Right atrium auricular region (tissue), 2 donors: ENCODE results near the gene RAB31. TPM values are rescaled to one million over a fixed set of nuclear protein-coding genes. Genes with fewer than 3 reads are reported as not detected.

ENCODE experiments used
- DNase-seq: peaks from one replicate; pipeline ENCODE4 v3.0.0-alpha.2; 2019; ENCODE audit warnings: low spot score
- H3K27ac ChIP-seq, 2 donors: fragments of 200-600 bp; sonication (generic); 1 replicate in 1 of 2; 2 replicates in 1 of 2; pipeline ENCODE4 v1.5.1; 2016 to 2019
- H3K27me3 ChIP-seq, 2 donors: fragments of 200-600 bp; sonication (generic); one replicate each; pipeline versions ENCODE4 v1.5.1 to v1.6.0; 2017 to 2019
- H3K36me3 ChIP-seq: fragments of 200-600 bp; sonication (generic); one replicate; pipeline ENCODE4 v1.5.1; 2016
- H3K4me1 ChIP-seq, 2 donors: fragments of 200-600 bp; sonication (generic); one replicate each; pipeline versions ENCODE4 v1.5.1 to v1.6.0; 2017 to 2019
- H3K4me3 ChIP-seq, 2 donors: fragments of 200-600 bp; sonication (generic); 1 replicate in 1 of 2; 2 replicates in 1 of 2; pipeline ENCODE4 v1.5.1; 2017 to 2019; ENCODE audit warnings: mild to moderate bottlenecking in 1 of 2, moderate library complexity in 1 of 2
- H3K9me3 ChIP-seq, 2 donors: fragments of 200-600 bp; sonication (generic); one replicate each; pipeline ENCODE4 v1.5.1; 2019
- CTCF ChIP-seq, 2 donors: fragments of 200-600 bp; sonication (generic); IDR thresholded peaks; one replicate each; pipeline ENCODE4 v1.5.1; 2019; ENCODE audit warnings: antibody characterized with exemption in 2 of 2
- total RNA-seq, 2 donors: library from RNA; depleted of rRNA; stranded (reverse); fragments of >200 nt; gene quantifications; one replicate each; pipeline ENCODE4 v1.1.0, GENCODE V29; 2016

RAB31 gene
- total RNA-seq, 2 donors from 2014 or later: 9.9 to 29.2 TPM

DNA sequence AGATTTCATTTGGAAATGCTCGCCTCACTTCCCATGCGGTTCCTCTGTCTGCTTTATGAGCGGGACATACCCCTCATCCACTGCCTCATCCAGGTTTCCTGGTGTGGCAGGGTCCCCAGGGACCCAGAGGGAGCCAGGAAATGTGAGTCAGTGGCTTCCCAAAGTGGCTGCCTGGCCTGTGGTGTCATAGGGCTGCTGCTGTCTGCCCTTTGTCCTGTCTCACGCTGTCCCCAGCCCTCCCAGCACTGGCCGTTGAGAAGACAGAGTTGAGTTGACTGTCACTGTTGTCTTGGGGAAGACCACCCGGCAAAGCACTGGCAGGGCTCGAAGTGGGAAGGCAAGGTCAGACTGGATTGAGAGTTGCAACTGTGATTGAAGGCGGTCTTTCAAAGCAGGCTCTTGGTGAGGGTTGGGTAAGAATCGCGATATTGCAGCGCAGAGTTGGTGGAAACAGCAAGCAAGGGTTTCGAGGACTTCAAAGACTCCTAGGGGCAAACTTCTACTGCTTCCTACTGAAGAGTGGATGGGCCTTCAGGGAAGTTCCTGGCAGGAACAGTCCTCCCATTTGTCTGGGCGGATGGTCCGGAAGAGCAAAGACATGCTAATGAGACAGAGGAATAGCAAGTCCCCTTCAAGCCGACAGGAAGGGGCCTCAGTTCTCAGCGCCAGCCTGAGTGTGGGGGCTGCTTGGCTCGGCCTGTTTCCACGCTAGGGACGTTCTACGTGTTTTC, 33.9 kb downstream of the RAB31 start:
- H3K9me3 ChIP-seq: no peaks in the 10 kb centered on the region
- no peak for TF ChIP-seq CTCF (IDR thresholded peaks at IDR 0.05)
- peak overlapping the region; percentile 30 to 58 for H3K27ac ChIP-seq
- H3K36me3 ChIP-seq: no peaks in the 10 kb centered on the region
- H3K4me1 ChIP-seq: peaks cover 0 to 25% of the 10 kb centered on the region in 2 donors
- H3K4me3 ChIP-seq: no peak overlapping the region
- DNase-seq: peak; percentile 70
- H3K27me3 ChIP-seq: no peaks in the 10 kb centered on the region

GRCh38 chr18:9742524-9743131, 34.5 kb downstream of the RAB31 start:
- Histone ChIP-seq H3K4me3 (no peak overlapping the region), H3K4me1 (peaks cover 0 to 25% of the 10 kb centered on the region in 2 donors), H3K36me3 (no peaks in the 10 kb centered on the region), H3K27me3 (no peaks in the 10 kb centered on the region), H3K9me3 (no peaks in the 10 kb centered on the region), H3K27ac (peak overlapping the region; percentile 30 to 58)
- no peak for DNase-seq
- TF ChIP-seq CTCF (IDR thresholded peaks at IDR 0.05): no peak

DNA sequence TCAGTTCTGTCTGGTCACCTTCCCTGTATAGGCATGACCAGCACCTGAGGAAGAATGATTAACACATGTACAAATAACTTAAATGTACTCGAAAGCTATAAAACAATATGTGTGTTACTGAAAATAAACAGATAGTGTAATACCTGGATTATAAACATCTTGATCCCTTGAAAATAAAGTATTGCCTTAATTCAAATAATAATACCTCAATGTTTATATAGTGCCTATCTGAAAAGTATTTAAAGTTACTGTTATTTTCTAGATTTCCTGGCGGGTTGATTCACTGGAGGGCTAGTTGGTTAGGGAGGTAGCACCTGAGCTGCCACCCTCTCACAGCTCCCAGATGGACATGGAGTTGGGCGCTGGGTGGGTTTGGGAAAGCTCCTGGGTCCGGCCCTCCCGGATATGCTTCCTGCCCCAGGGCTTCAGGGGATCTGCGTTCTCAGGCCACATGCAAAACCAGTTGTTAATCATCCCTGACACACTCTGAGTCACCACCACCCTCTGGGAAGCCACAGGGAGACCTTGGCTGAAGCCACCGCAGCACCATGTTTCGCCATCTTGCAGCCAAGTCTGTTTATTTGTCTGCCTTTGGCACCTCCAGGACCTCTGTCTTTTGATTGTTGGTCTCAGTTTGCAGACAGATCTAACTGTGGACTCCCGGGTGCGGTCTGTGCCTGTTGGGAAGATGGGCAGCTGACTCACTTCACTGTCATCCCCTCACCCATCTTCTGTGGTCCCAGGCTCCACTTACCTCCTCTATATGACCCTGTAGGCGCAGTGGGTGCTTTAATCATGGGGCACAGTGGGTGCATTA, 35.3 kb downstream of the RAB31 start:
- Histone ChIP-seq H3K27ac (peak overlapping the region; percentile 30 to 58), H3K4me1 (peaks cover 0 to 25% of the 10 kb centered on the region in 2 donors), H3K27me3 (no peaks in the 10 kb centered on the region), H3K4me3 (no peak overlapping the region), H3K9me3 (no peaks in the 10 kb centered on the region), H3K36me3 (no peaks in the 10 kb centered on the region)
- no peak for TF ChIP-seq CTCF (IDR thresholded peaks at IDR 0.05)
- no peak for DNase-seq

- H3K4me3 ChIP-seq: no peak overlapping the region
- no peak overlapping the region for H3K27ac ChIP-seq
- TF ChIP-seq CTCF (IDR thresholded peaks at IDR 0.05): no peak
- H3K27me3 ChIP-seq: no peaks in the 10 kb centered on the region
- H3K36me3 ChIP-seq: no peaks in the 10 kb centered on the region
- peaks cover 0 to 19% of the 10 kb centered on the region in 2 donors for H3K4me1 ChIP-seq
- no peaks in the 10 kb centered on the region for H3K9me3 ChIP-seq
- DNase-seq: no peak
Observed at GRCh38 chr18:9746958-9747357, 38.9 kb downstream of the RAB31 start.

- Histone ChIP-seq H3K9me3 (no peaks in the 10 kb centered on the region), H3K27ac (no peak overlapping the region), H3K4me3 (no peak overlapping the region), H3K27me3 (no peaks in the 10 kb centered on the region), H3K4me1 (no peaks in the 10 kb centered on the region), H3K36me3 (no peaks in the 10 kb centered on the region)
- no peak for TF ChIP-seq CTCF (IDR thresholded peaks at IDR 0.05)
- DNase-seq: no peak
Observed at GRCh38 chr18:9749611-9750010, 41.5 kb downstream of the RAB31 start.
